ENCODE measurements around the gene EFHD2.
"Not testable (repeated sequence)": the region's sequence is repeated elsewhere in the genome, so short reads cannot be mapped to it uniquely, and the experiment has no call there.

Gene EFHD2

GRCh38 chr1:15413563-15414444 lies 4.1 kb downstream of the EFHD2 start:
- DNase-seq: no peak

GRCh38 chr1:15414445-15414983 lies 4.8 kb downstream of the EFHD2 start:
- DNase-seq: no peak

GRCh38 chr1:15417059-15417934 lies 7.6 kb downstream of the EFHD2 start:
- peak; percentile 57 for DNase-seq

GRCh38 chr1:15418806-15419515 lies 9.3 kb downstream of the EFHD2 start:
- DNase-seq: no peak

GRCh38 chr1:15420853-15421465 lies 11.3 kb downstream of the EFHD2 start:
- no peak for DNase-seq

- no peak for DNase-seq
Observed at GRCh38 chr1:15422871-15423270, 13.2 kb downstream of the EFHD2 start.

- no peak for DNase-seq
Observed at GRCh38 chr1:15423355-15424077, 13.8 kb downstream of the EFHD2 start.

- no peak for DNase-seq
Observed at GRCh38 chr1:15424146-15424667, 14.5 kb downstream of the EFHD2 start.

- DNase-seq: no peak
Observed at GRCh38 chr1:15424981-15425380, 15.3 kb downstream of the EFHD2 start.

GRCh38 chr1:15425521-15425920 lies 15.8 kb downstream of the EFHD2 start:
- DNase-seq: no peak

GRCh38 chr1:15425958-15426357 lies 16.3 kb downstream of the EFHD2 start:
- no peak for DNase-seq

GRCh38 chr1:15426492-15427279 lies 17.0 kb downstream of the EFHD2 start:
- peak; percentile 15 for DNase-seq

GRCh38 chr1:15427280-15427666 lies 17.6 kb downstream of the EFHD2 start:
- no peak for DNase-seq

GRCh38 chr1:15428252-15428651 lies 18.6 kb downstream of the EFHD2 start:
- not testable (repeated sequence) for DNase-seq

GRCh38 chr1:15428815-15429435 lies 19.2 kb downstream of the EFHD2 start:
- DNase-seq: no peak

- DNase-seq: peak; percentile 60
Observed at GRCh38 chr1:15429701-15430149, 20.0 kb downstream of the EFHD2 start.

- DNase-seq: peak; percentile 62
Observed at GRCh38 chr1:15430787-15431570, 21.3 kb downstream of the EFHD2 start.

- no peak for DNase-seq
Observed at GRCh38 chr1:15431571-15431948, 21.9 kb downstream of the EFHD2 start.

- DNase-seq: no peak
Observed at GRCh38 chr1:15432324-15432723, 22.6 kb downstream of the EFHD2 start.
